Cardiac fibroblast (primary cell): ENCODE results near the gene RHBDF2.

Experiments used
- DNase-seq, 2 donors: peaks; one replicate each; pipeline versions ENCODE4 v3.0.0 to v3.0.0-alpha.2; 2010; ENCODE audit warnings: low read depth in 2 of 2
- H3K4me3 ChIP-seq, 2 donors: replicated peaks in 1 of 2; 1 replicate in 1 of 2; 2 replicates in 1 of 2; pipeline ENCODE4 v1.5.1; 2011; ENCODE audit warnings: low read depth in 2 of 2, low read length in 2 of 2, mild to moderate bottlenecking in 2 of 2, moderate library complexity in 1 of 2
- TF ChIP-seq, protein P1 (sequence below): IDR thresholded peaks from one replicate; pipeline ENCODE4 v1.5.1; 2011; ENCODE audit warnings: low read depth, mild to moderate bottlenecking, low read length, inconsistent platforms

RHBDF2 gene

DNA sequence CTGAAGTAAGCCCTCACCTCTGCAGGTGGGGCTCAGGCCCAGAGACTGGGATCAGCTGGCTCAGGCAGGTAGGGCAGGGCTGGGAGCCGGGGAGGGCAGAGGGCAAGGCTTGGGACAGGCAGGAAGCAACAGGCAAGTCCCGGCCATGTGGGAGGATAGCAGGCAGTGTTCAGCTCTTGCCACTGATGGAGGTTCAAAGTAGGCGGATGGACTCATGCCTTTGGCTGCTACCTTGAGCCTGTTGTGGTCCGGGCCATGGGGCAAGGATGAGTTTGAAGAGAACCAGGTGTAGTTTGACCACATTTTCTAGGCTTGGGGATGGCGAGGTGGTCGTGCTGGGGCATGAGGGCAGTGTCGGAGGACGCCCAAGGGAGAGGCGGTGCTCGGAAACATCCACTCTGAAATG is 41.3 kb upstream of the RHBDF2 start:
- TF ChIP-seq, protein P1, sequence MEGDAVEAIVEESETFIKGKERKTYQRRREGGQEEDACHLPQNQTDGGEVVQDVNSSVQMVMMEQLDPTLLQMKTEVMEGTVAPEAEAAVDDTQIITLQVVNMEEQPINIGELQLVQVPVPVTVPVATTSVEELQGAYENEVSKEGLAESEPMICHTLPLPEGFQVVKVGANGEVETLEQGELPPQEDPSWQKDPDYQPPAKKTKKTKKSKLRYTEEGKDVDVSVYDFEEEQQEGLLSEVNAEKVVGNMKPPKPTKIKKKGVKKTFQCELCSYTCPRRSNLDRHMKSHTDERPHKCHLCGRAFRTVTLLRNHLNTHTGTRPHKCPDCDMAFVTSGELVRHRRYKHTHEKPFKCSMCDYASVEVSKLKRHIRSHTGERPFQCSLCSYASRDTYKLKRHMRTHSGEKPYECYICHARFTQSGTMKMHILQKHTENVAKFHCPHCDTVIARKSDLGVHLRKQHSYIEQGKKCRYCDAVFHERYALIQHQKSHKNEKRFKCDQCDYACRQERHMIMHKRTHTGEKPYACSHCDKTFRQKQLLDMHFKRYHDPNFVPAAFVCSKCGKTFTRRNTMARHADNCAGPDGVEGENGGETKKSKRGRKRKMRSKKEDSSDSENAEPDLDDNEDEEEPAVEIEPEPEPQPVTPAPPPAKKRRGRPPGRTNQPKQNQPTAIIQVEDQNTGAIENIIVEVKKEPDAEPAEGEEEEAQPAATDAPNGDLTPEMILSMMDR, result no peak
- H3K4me3 ChIP-seq, result no peak overlapping the region
- DNase-seq, result no peak

DNA sequence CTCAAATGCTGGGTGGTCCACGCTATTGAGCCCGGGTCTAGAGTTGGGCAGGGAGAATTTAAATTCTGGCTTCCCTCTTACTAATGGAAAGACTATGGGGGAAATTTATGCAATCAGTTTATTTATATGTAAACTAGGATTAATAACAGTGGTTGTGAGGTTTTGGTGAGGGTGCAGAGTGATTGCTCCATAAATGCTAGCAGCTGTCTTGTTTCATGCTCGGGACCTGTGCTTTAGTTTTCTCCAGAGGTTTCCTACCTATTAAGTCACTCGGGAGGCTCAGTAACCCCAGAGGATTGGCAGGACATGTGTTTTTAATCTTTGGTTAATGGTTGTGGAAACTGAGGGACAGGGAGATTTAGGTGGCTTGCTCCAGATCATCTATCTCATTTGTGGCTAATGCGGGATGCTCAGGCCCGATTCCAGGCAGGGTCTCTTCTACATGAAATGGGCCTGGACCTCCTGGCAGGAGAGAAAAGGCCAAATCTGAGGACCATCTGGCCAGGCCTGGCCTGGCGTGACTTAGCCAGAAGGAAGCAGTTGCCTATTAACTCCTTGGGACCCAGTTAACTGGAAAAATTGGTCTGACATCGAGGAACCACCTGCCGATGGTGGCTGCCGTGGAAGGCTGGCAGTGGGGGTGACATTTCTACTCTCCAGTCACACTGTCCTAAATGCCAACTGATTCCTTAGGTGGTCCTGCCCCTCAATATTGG is 40.7 kb upstream of the RHBDF2 start:
- DNase-seq, result no peak
- H3K4me3 ChIP-seq, result no peak overlapping the region
- TF ChIP-seq, protein P1, result no peak

DNA sequence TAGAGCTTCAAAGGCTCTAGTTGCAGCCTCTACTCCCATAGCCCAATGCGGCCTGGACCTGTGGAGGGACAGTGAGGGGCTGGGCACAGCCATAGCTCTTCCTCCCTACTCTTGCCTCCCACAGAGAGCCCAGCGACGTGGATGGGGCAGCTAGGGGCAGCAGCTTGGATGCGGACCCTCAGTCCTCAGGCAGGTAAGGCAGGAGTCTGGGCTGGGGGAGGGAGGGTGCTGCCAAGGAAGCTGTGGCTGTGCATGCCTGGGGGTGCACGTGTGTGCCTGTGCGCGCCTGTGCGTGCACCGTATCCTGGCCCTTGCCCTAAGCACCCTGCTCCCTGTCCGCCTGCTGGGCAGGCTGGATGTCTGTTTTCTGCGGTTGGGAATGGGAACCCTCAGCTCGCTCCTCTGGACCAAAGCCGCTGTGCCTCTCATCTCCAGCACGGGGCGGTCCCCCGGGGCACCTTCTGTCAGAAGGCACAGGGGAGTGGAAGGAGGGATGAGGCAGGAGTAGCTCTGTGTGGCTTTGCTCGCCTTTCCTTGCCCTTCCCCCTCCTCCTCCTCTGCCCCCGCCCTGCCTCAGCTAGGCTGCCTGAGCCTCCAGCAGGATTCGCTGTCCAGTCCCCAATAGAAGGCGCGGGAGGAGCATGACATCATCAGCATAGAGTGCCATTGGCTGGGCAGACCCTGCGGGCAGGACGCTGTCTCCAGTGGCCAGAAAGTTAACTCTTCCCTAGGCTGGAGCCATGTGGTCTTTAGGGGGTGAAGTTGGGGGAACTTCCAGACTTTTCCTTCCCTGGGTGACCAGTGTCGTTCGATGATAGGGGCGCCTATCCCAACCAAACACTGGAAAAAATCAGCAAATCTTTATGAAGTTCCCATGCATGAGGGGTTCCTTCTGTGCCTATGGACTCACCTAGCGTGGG is 39.4 kb upstream of the RHBDF2 start:
- TF ChIP-seq, protein P1, result peak; percentile 29
- DNase-seq, result peak; percentile 96
- H3K4me3 ChIP-seq, result peak overlapping the region; percentile 12 to 30

DNA sequence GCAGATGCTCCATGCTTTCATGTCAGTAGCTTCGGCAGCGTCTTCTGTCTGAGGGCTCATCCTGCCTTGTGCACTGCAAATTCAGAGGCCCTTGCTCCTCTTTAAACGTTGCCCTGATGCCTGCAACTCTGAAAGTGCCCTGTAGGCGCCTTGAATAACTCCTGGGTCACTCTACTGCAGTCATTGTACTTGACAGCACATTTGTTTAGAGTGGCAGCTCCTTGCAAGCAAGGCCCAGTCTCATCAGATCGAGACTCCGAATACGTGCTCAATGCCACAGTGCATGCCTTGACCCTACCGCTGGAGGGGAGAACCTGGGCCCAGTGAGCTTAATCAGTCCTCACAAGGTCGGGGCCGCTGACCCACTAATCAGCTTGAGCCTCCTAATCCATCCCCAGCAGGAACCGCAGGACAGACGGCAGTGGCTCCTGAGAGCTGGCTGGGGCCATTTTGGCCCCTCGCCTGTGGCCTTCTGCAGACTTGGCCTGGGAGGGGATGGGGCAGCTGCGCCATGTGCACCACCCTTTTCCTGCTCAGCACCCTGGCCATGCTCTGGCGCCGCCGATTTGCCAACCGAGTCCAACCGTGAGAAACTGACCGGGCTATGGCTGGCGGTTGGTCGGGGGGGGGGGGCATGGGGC is 38.5 kb upstream of the RHBDF2 start, which contains the start of gene PRCD:
Gene PRCD (plus strand): TSS at position 414 of the 641 bp plus-strand sequence. CDS start 98 bp downstream, at position 512.
- DNase-seq, result no peak
- peak within 1 kb of the TSS; percentile 12 to 68 for H3K4me3 ChIP-seq
- TF ChIP-seq, protein P1, result no peak

DNA sequence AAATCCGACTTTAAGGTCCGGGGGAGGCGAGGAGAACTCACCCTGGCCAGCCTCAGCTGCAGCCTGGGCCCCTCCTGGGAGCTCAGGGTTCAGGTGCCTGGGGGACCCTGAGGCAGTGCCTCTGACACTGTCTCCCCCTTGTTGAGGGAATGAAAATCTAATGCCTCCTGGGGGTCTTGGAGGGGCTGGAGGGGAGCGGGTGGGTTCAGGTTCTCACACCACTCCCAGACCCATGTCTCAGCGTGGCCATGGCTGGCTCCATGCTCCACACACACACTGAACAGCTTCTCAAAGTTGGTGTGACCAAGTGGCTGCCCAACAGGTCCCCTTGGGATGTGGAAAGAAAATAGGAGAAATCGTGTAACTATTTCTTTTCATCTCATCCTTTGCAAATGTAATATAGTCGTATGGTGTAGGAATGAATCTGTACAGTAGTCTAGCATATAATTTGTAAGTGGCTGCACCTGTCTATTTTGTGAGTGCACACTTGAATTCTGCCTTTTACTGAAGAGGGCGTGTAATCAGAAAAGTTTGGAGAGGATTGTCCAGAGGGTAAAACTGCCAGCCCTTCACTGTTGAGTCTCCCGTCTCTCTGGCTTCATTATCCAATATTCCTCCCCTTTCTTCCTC is 37.8 kb upstream of the RHBDF2 start:
- H3K4me3 ChIP-seq, result peak overlapping the region in 1 of 2 donors; percentile 68
- TF ChIP-seq, protein P1, result no peak
- DNase-seq, result no peak

DNA sequence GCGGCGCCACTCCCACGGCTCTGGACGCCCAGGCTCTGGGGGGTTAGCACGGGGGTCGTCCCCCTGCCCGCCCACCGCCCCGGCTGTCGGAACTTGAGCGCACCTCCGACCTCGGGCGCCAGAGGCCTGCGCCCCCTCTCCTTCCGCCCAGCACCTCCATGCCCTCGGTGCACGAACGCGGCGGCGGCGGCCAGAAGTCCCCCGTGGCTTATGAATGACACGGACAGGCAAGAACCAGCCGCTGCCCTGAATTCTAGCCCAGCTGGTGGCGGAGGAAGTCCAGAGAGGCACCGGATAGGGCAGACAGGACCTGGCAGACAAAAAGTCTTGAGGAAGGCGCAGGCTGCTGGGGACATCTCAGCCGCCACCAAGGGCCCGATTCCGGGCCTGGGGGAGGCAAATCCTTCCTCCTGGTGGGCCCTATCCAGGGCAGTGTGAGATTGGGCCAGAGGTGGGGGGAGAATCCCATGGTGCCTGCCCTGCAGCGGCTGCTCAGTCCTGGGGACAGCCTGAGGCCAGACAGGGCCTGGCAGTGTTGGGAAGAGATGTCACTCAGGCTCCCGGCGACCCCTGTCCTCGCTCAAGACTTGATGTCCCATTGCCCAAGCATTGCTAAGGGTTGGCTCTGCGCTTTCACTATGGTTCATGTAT is 37.2 kb upstream of the RHBDF2 start:
- no peak for DNase-seq
- H3K4me3 ChIP-seq, result peak overlapping the region; percentile 44 to 68
- TF ChIP-seq, protein P1, result no peak
